HG03571 (cell line): ENCODE measurements around the gene MORC2.

ENCODE experiments used
- ATAC-seq: cut with Tn5 transposase; IDR thresholded peaks from one replicate; pipeline ENCODE4 v1.9.1; 2021; ENCODE audit not compliant: unreplicated experiment

The MORC2 gene

DNA sequence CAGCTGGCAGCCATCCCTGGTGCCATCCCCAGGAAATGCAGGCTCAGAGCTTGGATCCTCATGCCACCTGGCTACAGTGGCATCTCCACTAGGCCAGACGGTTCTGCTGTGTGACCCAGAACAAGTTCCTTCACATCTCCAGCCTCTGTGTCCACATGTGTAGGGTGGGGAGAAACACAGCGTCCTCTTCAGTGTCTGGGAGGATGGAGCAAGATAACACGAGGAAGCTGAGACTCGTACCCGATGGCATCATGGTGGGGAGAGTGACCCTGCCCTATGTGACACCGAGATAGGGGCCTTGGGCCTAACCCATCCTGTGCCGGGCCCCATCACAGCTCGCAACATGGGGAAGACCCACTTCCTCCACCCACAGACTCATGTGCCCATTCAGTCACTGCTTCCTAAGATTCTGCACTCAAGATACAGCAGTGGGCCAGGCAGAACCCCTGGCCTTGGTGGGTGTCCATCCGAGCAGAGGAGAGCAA, 78.5 kb downstream of the MORC2 start:
- ATAC-seq: no peak

DNA sequence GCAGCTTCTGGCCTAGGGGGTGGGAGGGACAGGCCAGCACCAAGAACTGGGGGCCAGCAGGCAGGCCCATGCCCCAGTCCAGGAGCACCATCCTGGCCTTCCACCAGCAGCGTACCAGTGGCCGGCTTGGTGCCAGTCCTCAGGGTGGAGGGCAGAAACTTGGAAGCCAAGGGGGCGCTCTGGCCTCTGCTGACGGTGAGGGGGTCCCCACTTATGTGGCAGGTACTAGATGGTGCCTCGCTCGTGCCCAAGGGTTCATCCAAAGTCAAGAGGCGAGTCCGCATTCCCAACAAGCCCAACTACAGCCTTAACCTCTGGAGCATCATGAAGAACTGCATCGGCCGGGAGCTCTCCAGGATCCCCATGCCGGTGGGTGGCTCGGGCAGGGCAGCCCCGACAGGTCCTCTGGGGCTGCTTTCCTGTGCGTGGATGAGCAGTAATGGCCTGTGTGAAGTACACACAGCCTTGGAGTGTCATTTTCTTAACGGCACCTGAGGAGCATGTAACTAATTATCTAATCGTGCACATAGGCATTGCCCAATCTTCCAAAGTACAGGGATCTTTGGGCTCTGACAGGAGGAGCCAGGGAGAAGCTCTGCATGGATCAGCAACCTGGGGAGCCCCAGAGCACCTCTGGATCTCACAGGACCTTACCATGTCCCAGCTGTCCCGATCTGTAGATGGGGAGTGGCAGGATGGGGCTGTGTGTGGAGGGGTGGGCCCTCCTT, 79.1 kb downstream of the MORC2 start:
- no peak for ATAC-seq

DNA sequence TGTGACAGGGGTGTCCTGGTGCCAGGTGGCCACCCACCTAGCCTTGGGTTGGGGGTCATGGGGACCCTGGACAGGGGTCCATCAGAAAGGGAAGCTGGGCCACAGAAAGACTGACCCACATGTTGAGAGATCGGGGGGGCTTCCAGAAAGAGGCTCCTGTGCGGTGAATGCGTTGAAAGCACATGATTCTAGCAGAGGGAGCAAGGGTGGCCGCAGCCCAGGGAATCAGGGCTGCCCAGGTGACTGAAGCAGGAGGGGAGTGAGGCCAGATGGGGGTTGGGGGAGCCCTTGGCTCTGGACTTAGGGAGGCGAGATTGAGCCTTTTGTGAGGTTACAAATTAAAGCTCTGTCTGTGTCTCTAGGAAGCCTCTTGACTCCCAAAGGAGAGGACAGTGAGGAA, 80.7 kb downstream of the MORC2 start:
- ATAC-seq: no peak

DNA sequence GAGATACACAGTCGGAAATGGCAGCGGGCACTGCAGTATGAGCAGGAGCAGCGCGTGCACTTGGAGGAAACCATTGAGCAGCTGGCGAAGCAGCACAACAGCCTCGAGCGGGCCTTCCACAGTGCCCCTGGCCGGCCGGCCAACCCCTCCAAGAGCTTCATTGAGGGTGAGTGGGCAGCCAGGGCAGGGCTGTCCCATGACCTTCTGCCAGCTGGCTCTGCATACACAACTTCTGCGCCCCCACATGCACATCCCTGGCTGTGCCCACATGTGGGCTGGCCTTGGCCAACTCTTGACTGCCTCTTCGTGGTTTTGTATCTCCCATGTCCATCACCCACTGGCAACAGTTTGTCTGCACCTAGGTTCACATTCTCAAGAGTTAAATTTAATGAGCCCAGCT, 81.1 kb downstream of the MORC2 start:
- no peak for ATAC-seq

DNA sequence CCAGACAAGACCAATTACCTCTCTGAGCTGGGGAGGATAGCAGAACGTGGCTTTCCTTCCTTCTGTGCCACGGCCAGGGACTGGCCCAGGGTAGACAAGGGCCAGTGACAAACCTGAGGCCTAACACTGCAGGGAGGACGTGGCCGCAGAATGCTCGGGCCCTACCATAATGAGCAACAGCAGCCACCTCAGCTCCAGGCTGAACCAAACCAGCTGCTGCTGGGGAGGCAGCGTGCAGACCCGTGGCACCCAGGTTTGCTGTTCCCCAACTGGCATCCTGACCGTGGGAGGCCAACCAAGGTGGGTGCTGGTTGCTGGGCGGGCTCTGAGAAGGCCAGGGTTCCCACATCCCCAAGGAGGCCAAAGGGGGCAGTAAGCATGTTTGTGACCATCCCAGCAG, 83.0 kb downstream of the MORC2 start:
- ATAC-seq: no peak

DNA sequence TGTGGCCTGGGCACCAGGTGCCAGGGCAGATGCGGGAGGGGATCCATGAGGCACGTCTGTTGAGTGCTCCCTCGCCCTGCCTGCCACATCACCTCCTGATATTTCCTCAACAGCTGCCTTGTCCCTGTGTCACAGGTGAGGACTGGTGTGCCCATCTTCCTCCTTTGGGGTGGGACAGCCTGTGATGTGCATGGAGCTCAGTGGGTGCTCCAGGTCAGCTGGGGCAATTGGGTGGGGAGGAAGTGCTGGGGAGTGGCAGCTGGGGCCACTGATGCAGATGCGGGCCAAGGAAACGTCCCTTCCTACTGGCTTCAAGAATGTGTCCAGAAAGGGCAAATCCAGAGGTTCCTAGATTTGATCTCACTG, 83.6 kb downstream of the MORC2 start:
- ATAC-seq: no peak

DNA sequence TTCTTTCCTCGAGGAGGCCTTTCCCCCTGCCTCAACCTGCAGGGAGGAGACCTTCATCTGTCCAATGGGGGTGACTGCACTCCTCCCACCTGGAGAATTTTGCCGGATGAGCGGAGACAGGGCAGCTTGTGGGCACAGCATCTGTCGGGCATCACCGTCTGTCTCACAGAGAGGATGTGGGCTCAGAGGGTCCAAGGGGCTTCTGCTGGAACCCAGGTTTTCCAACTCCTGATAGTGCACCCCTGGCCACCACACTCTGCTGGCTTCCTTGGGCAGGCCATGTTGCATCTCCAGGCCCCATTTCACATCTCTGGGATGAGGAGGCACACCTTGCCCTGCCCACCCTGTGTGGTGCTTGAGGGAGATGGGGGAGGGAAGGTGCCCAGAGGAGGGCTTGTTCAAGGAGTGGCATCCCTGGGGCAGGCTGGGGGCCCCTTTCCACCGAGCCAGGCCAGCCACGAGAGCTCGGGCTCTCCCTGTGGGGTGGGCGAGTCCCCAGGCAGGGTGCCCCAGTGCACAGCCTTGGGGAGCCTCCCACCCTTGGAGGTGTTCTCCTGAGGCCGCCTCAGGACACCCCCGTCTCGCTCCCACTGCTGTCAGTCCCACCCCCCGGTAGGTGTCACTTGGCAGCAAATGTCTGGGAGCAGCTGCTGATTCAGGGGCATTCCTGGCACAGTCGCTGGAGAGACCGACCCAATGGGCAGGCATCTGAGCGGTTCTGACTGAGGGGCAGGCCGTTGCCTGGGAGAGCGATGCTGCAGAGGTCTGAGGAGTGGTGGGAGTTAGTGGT, 84.2 kb downstream of the MORC2 start:
- no peak for ATAC-seq

DNA sequence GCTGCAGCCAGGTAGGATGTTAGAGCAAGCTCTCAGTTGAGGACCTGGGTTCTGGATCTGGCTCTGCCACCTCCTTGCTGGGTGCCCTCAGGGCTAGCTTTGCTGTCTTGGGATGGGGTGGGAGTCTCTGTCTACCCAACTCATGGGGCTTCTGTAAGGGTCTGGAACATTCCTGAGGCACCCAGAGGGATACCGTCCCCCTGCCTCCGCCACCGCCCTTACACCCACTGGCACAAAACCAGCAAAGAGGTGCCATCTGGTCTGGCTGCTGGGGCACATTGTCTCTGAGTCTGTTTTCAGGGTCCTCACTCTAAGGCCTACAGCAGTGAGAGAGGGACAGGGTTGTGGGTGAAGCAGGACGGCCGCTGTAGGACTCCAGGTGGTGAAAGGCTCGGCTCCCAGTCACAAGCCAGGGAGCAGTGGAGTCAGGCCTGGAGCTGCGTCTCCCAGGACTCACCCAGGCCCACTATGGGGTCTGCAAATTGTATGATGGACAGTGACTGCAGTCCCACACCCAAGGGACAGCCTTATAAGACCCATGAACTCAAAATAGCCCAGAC, 84.9 kb downstream of the MORC2 start:
- no peak for ATAC-seq

DNA sequence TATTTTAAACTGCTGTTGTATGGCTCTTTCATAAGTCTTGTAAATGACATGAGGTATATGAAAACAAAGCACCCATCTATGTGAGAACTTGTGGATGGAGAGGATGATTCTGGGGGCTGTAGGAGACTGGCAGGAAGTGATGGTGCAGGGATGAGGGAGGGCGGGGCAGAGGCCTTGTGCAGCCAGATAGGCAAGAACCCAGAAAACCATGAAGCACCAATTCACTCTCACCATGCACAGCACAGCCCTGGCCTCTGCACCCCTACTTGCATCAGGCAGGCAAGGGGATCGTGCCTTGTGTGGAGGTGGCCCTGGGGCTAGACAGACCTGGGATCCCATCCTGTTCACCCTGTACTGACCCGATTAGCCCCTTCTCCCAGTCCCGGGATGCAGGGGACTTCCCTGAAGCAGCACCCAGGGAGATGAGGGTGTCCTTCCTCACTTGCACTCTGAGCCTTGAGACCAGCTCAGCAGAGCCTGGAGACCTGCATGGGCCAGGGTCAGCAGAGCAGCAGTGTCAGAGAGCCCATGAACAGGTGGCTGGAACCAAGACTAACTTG, 85.5 kb downstream of the MORC2 start:
- no peak for ATAC-seq

DNA sequence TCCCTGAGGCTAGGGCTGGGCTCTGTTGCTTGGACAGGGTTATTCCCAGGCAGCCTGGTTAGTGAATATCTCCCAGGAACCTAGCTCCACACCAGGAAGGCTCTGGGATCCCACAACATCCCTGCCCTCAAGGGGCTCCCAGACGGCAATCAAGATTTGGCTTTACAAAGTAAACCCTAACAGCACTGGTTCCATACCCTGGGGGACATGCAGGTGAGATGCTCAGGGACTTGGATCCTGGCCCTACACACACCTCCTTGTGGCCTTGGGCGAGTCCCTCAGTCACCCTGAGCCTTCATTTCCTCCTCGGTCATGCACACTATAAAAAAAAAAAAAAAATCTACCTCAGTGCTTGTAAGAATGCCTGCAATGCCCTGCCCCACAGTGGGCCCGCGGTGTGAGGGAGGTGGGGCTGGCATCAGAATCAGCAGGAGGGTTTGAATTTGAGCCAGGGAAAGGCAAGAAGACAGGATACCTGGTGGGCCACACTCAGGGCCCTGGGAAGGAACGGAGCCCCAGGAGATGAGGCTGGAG, 86.3 kb downstream of the MORC2 start:
- ATAC-seq: no peak

DNA sequence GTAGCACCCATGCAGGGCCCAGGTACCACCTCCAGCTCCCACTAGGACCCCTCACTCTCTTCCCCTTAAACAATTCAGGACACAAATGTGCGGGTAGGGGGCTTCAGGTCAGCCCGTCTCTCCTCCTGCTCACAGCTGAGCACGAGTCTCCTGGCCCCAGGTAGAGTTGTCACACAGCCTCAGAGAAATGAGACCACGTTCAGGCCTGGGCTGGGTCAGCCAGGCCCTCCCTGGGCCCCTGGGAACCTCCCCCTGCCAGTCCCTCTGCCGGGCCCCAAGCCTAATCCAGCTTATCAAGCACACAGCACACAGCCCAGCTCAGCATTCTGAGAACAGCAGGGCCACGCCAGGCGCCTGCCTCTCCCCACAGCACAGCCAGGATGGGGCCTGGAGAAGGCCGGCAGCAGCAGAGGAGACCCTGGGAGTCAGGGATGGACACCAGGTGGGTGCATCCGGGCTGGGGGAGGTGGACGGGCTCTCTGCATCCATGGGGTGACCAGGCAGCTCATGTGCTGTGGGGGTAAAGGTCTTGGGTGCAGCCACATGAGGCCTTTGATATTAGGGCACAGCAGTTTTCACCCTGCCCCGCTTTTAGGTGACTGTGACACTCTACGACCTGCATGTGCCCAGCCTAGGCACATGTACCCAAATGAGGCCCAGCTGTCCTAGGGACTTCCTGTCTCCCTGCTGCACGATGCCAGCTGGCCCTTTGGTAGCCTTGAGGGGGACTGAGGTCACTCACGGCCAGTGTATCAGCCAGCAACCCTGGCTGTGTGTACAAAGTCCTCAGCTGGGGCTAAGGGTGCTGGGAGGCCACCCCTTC, 87.0 kb downstream of the MORC2 start:
- no peak for ATAC-seq

DNA sequence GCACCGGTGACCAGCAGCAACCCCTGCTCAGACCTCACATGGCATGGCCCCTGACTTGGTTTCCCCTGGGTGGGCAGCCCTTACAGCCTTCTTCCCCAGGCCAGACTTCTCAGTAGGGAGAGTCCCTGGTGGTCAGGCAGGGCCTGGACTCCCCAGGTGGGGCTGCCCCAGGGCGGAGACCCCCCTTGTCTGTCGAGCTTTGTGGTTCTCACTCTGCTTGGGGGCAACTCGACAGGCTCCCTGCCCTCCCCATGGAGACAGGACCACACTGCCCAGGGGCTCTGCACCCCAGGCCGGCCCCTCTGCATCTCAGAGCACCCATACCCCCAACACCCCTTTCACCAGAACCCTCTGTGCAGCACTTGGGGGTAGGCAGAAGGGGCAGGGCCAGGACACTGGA, 87.7 kb downstream of the MORC2 start:
- ATAC-seq: no peak

DNA sequence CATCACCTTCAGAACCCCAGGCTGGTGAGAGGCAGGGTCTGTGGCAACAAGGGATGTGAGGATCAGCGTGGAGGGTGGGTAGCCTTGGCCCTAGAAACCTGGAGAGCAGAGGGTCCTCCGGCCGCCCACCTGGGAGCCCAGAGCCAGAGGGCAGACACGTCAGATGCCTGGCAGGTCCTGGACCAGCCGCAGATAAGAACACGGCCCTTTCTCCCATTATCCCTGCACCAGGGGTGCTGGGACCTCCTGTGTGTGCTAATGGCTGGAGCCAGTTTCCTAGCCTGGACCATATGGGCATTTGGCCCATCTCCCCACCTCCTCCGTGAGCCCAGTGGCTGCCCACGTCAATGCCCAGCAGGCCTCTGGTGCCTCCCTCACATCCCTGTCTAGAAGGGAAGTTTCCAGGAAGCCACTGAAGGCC, 88.4 kb downstream of the MORC2 start:
- no peak for ATAC-seq

DNA sequence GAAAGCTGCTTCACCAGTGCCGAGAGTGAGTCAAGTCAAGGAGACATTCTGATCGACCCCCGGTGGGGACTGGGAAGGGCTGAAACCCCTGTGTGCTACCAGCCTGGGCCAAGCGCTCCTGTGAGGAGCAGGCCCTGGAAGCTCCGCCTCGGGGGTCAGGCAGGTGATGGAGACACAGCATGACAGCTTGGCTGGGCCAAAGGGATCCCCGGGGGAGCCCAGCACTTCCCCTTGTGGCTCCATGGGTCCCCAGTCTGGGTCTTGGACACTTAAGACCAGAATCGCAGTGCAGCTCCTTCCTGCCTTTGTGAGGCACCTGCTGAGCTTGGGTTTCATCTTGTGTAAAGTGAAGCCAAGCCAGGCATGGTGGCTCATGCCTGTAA, 89.2 kb downstream of the MORC2 start:
- no peak for ATAC-seq

DNA sequence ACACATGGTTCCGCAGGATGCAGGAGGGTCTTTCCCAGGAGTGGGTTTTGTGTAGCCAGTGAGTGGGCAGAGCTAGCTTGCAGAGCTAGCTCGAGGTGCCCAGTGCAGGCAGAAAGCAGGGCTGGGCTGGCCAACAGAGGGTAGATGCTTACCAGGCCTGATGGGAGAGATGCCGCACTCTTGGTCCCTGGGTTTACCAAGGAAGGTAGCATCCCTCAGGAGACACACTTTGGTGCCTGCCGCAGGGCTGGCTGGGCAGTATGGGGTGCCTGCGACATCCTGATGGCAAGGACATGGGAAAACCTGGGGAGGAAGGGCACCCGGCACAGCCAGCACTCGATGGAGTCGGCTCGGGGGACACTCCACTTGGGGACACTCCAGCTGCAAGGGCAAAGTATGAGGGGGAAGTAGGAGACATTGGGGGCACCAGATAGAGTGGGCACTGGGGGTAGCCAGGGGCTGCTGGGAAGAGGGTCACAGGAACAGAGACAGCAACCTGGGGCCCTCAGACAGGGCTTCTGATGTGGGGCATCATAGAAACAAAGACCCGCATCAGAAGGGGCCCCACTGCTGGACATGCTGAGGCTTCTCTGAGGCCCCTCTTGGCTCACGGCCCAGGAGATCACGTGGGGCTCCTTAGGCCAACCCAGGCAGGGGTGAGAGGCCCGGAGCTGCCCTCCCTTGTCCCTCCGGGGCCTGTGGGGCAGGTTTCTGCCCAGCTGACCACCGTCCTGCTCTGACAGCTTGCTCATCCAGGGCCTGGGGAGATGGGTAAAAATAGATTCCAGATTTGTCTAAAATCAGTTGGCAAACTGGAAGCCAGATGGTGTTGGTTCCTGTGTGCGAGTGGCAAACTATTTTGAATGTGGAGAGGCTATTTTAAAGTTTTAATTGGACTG, 89.8 kb downstream of the MORC2 start:
- no peak for ATAC-seq

DNA sequence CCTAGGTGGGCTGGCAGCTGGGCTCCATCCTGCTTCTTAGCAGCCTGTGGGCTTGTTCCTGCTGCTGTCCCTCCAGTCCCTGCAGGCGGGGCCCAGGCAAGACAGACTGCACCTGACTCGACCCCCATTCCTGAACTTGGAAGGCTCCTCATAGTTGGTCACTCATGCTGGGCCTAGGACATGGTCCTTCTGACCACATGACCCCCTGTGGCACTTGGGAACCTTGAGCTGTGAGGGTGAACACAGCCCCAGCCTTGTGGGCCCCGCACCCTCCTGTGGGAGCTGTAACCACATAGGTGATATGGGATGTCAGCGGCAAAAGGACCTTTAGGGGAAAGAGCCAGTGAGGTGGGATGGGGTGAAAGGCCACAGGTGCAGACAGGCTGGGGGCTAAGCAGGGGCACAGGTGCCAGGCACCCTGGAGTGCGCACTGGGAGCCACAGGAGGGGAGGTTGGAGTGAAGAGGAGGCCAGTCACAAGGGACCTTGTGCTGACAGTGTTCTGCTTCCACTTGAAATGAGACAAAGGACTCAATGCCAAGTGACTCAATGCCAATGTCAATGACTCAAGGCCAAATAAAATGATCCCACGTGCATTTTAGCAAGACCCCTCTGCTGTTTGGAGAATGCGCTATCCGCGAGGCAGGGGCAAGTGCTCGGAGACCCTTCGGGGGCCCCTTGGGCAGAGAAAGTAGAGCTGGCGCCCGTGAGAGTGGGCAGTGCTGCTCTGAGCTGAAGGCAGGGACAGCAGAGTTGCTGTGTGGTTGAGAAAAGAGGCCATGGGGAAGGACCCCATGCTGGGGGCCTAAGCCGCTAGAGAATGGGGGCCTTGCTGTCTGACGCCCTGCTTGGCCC, 90.7 kb downstream of the MORC2 start:
- ATAC-seq: no peak

DNA sequence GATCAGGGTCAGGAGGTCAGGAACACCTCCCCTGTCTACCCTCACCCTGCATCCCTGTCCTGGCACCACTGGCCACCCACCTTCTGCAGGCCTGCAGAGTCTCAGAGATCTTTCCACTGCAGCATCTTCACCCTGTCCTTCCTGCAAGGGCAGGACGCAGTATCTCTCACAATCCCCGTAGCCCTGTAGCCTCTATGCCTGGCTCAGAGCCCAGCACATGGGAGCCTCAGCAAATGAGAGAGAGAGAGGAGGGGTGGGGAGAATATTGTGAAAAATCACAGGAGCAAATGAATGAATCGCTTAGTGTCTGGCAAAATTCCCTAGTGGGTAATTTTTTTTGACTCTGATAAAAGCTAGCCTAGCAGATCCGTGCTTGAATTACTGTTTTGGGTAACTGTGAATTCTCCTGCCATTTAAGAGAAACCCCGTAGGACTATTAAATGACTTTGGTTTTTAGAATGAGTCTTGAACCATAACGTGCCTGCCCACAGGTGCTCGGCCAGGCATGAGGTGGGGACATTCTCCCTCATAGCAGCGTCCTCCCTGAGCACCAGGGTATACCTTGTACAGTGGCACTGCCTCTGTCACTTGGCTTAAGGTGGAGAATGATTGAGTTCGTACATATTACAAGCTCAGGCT, 91.5 kb downstream of the MORC2 start:
- ATAC-seq: no peak

DNA sequence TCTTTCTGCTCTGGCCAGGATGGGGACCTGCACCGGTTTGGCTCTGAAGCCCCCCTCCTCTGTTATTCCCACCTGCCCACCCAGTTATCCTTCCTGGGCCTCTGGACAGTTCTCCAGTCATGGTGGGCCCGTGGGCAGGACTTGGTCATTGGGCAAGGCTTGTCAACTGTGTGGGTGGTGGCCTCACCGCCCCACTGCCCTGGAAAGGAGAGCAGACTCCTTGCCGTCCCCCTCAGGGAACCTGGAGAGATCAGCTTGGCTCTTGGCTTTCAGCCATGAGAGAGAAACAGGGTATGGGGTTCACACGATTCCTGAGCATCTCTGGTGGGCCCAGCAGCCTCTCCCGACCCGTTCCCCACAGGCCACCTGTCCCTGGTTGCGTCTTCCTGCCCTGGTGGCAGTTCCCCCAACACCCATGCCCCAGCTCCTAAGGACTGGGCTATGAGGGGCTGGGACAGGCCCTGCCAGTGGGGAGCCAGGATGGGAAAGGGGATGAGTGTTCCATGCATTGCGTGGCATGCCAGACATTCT, 92.3 kb downstream of the MORC2 start:
- no peak for ATAC-seq
